ENCODE results near the gene EMCN.
"Not testable (repeated sequence)": the region's sequence is repeated elsewhere in the genome, so short reads cannot be mapped to it uniquely, and the experiment has no call there.

The EMCN gene, protein sequence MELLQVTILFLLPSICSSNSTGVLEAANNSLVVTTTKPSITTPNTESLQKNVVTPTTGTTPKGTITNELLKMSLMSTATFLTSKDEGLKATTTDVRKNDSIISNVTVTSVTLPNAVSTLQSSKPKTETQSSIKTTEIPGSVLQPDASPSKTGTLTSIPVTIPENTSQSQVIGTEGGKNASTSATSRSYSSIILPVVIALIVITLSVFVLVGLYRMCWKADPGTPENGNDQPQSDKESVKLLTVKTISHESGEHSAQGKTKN

DNA sequence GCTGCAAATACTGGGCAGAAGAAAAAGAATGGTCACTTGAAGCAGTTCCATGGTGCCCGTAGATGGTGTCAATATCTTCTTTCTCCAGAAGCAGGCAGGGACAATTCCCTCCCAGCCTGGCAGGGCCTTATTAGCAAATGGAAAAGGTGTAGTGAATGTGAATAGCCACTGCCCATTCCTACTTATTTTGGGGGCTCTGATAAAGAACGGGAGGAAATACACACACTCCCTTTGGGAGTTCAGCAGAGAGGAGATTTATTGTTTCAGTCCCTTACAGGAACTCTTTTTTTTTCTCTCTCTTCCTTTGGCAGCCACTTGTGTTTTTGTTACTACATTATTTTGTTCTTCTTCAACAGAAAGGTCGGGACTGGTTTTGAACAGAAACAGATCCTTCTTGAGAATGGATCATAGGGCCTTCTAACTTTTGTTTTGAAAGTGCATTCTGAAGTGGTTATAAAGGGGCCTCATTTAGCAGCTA is at the start of gene EMCN:
Gene EMCN (minus strand): TSS at position 159 of the 478 bp plus-strand sequence. CDS start 108 bp downstream, at position 51.
- DNase-seq: no peak

DNA sequence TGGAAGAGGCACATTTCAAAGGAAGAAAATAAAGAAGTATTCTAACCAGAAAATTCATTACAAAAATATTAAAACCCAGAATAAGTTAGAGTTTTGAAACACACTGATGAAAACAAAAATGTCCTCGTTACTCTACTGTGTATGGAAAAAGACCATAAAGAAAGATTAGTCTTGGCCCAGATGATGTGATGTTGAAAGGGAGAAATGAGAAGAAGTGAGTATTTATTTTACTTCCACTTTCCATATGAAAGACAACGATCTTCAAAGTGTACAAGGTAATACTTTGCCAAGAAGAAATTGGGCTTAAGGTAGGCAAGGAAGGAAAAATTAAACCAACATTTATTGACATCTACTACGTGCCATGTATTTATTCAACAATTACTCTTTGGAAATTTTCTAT is 48.6 kb upstream of the EMCN start:
- DNase-seq: no peak

DNA sequence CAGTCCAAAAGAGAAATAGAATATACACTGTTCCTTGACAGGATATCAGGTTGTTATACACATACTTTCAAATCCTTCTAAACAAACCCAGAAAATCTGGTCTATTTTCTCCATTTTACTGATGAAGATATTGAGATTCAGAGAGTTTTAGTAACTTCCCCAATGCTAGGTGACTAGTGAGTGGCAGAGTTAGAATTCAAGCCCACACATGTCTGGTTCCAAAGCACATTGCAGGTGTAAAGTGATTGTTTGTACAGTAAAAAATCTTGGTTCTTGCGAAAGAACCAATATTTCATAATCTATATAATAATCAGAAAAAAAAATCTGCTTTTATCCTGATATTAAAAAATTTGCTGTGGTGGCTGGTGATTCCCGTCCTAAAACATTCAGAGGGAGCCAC is 39.5 kb upstream of the EMCN start:
- no peak for DNase-seq

DNA sequence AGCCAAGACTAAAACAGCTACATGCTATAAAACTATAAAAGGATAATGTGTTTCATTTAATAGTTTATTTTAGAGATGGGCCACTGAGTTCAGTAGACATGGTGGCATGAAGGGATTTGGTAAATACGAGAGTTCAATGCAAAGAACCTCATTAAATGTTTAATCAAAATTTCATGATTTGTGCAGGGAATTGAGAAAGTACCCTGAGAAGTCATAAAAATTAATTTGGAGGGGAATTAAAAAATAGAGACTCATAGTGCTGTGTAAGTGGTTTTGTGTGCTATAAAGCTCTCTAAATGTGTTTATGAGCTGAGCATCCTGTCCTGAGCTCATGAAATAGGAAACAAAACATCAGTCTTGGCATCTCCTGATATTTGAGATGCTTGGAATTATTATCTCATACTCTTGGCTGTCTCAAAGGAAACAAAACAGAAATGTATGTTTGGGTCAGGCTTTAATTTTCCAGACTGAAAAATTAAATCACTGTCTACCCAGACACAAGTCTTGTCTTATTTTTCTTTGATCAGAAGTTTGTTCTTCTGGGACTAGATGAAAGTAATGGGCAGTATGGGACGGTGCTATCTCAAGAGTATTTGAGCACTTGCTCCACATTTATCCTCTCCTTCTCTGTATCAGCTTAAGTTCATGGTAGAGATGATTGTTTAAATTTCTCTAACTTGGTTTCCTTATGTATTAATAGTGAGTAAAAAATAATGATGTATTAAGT is 38.0 kb upstream of the EMCN start:
- no peak for DNase-seq

DNA sequence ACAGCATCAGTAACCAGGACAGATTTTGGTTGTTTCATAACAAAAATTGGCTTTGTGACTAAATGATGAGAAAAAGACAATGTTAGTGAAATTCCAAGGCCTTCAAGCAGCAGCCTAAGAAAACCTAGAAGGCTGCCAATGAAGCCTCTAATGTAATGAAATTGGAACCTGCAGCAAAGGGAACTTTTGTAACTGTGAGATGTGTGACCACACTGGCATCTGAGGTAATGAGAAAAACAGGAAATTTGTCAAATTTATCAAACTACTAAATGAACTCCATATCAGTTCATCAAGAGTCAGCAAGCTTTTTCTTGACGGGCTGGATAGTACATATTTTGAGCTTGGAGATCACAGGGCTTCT is 30.4 kb upstream of the EMCN start:
- DNase-seq: no peak

DNA sequence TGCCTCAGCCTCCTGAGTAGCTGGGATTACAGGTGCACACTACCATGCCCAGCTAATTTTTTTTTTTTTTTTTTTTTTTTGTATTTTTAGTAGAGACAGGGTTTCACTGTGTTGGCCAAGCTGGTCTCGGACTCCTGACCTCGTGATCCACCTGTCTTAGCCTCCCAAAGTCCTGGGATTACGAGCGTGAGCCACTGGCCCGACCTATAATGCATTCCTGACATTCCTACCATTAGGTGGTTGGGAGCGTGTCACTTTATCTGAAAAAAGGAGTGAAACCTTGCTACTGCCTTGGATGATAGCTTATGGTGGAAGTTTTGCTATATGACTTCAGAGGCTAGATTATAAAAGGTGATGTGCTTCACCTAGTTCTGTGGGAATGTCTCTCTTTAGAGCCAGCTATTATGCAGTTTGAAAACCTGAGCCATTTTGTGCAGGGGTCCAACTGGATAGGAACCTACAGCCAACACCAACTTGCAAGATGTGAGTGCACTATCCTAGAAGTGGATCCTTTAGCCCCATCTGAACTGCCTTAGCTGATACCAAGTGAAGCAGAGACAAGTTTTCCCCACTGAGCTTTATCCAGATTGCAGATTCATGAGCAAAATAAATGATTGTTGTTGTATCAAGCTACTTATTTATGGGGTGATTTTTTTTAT is 29.8 kb upstream of the EMCN start:
- no peak for DNase-seq

DNA sequence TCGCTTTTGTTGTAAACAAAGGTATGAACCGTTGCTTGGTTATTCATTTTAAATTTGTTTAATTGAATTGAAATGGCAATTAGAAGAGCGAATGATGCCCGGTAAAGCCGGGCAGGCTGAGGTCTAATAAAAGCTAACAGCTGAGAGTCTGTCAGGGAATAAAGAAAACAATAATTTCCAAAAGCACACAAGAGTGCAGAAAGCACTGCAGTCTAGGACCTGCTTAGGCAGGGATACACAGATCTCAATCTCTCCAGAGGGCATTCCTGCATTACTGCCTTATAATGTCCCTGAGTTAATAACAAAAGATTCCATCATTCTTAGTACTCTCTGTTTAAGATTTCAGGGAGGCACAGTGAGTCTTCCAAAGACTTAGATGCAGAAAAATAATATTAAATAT is 27.6 kb upstream of the EMCN start:
- no peak for DNase-seq

DNA sequence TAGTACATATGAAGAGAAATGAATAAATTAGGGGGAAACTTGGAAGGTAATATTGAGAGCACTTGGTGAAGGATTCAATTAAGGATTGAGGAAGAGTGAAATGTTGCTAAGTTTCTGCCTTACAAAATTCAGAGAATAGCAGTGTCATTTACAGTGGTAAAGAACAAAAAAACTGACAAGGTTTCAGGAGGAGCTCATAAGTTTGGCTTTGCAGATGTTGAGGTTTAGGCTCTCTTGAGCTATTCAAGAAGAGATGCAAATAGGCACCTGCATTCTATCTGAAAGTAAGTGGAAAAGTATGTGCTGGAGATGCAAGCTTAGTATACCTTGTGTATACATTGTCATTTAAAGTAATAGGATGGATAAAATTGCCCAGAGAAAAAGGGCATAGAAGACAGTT is 22.3 kb upstream of the EMCN start:
- no peak for DNase-seq

DNA sequence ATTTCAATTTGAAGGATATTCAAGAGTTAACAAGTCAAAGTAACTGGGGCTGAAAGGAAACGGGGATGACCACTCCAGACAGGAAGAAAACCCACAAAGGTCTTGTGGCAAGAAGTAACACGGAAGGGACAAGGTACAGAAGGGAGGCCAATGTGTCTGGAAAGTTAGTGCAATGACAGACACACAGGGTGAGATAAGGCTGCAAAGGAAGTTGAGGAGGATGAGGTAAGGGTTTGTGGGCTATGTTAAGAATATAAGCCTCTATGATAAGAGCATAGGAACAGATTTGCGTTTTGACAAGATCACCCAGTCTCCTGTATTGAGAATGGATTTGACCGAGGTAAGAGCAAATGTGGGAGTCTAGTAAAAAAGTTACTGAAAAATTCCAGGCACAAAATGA is 21.9 kb upstream of the EMCN start:
- no peak for DNase-seq

DNA sequence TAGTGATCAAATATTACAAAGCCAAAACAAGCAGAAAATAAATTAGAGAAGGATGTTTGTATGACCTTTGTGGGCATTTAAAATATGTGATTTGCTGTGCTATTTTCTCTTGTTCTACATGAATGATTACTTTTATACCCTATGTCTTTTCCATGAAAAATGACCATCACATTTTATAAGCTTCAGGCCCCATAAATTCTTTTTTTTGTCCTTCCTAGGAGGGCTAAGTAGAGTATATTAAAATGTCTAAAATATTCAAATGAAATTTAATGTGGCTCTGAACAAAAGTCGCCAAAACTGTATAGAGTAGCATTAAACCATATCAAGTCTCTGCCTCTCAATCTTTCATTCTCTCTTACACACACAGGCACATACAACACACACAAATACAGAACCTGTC is 15.9 kb upstream of the EMCN start:
- no peak for DNase-seq

DNA sequence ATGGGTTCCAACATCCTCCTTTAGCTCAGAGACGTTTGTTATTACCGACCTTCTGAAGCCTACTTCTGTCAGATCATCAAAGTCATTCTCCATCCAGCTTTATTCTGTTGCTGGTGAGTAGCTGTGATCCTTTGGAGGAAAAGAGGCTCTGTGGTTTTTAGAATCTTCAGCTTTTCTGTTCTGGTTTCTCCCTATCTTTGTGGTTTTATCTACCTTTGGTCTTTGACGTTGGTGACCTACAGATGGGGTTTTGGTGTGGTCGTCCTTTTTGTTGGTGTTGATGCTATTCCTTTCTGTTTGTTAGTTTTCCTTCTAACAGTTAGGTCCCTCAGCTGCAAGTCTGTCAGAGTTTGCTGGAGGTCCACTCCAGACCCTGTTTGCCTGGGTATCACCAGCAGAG is 12.3 kb upstream of the EMCN start:
- not testable (repeated sequence) for DNase-seq

DNA sequence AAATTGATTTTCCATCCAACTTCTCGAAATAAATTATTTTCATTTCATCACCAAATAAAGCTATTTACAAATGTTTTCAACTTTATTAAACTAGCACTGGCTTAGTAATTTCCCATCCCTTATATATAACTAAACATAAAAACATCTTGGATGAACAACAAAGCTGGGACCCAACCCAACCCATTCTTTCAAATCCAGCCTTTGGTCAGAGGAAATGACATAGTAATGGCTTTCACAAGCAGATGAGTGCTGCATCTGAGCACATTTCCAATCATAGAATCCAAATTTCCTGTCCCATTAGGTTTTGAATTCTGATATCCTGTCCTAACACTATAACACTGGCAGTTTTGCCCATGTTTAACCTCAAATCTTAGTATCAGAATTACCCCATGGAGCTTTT is 7.9 kb upstream of the EMCN start:
- DNase-seq: no peak

DNA sequence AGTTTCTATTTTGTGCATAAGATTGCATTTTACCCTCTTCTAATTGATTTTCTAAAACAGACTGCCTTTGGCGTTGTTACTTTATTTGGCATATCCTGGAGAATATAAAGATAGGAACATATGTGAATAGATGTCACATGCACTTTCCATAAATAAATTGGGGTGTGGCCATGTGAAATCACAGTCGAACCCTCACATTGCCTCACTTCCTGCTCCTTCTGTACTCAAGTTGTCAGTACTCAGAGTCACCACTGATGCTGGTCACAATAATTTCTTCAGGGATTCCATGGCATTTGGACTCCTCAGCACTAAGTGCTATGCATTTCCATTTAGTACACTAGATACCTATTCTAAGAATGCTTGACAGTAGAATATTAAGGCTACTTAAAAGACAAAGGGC is 1.4 kb upstream of the EMCN start:
- DNase-seq: no peak

DNA sequence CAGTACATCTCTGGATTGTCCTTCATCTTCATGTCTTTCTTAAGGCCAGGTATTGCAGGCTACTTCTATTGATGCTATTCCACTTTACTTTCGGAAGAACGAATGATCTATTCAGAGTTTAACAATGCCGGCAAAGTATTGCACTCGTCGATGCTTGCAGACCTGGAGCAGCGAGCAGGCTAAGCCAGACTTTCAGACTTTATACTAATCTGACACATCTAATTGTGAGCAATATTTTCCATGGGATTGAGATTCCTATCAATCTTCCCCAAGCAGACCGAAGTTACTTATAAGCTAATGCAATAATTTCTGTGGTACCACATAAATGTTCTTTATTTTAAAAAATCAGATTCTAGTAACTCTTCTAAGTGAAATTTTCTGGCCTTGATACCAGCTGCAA is 1.6 kb downstream of the EMCN start:
- DNase-seq: no peak

DNA sequence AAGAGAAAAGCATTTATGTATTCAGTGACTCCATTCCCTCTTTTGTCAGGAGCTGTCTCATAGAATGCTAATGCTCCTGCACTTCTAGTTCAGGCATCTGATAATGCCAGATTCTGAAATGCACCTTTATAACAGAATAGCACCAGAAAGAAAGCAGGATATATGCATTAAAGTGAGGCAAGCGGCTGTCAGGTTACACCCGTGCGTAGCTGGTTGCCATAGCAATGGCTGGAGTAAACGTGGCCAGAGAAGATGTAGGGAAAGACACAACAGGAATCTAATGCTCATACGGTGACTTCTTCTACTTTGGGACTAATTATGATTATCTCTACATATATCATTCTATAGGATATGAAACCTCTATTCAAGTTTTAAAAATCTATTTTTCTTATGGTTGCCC is 5.9 kb downstream of the EMCN start:
- DNase-seq: no peak

DNA sequence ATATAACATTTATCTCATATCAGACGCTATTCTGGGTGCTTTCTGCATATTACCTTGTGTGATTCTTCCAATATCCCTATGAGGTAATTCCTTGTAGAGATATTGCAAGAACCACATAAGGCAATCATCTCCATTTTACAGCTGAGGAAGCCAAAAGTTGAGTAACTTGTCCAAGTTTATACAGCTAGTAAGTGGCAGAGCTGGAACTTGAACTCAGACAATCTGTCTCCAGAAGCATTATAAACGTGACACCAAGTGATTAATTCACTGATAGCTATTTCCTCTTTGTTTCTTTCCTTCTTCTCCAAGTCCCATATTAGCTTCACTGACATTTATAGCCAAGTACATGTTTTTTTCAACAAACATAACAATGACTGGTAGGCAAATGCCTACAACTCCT is 7.3 kb downstream of the EMCN start:
- no peak for DNase-seq

DNA sequence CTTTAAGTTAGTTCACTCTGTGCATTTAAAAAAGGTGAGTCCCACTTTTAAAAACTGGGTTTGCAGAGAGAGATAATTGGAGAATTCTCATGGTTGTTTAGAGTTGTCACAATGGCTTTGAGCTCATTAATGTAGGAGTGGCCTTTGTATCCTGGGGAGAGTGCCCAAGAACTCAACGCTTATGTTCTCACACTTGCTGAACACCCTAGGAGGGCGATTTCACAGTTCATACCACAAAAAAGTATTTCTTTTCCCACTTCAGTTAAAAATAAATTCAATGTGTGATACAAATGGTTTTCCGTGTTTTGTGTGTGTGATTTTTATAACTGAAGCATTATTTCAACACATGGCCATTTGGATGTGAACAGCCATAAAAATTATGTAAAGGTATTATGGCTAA is 8.4 kb downstream of the EMCN start:
- DNase-seq: no peak

DNA sequence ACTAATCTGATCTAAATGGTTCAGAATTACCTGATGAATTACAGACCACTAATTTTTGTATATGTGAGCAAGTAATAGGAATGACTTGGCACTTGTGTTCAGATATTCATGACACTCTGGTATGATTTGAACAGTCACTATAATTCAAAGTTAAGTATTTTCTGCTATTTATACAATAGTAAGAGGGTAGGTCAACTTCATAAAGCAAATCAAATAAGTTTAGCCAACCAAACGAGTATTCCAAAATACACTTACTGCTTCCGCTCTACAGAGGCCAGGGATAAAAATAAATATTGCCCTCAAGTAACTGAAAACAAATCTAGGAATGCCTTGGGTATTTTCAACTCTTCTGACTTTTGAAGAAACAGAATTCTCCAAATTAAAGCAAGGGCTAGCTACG is 9.1 kb downstream of the EMCN start:
- DNase-seq: no peak

DNA sequence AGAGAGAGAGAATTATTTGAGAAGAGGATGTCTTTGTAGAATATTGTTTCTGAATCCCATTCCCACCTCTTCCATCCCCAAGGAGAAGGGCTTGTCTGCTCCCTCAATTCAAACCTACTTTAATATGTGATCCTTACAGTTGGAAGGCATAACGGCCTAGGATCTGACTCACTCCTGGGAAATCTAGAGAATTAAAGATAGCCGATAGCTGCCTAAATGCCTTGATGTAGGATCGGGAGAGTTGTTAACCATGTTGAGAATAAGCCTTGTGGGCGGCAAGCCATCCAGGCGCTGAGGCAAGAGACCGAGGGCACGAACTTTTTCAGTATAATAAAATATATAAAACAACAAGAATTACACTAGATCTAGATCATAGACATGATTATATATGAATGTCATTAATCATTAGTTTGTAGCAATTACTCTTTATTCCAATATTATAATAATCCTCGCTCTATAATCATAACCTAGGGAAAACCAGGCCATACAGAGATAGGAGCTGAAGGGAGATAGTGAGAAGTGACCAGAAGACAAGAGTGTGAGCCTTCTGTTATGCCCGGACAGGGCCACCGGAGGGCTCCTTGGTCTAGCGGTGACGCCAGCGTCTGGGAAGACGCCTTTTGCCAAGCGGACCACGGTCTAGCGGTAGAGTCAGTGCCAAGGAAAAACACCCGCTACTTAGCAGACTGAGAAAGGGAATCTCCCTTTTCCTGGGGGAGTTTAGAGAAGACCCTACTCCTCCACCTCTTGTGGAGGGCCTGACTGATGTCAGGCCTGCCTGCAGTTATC is 13.5 kb downstream of the EMCN start:
- no peak for DNase-seq

DNA sequence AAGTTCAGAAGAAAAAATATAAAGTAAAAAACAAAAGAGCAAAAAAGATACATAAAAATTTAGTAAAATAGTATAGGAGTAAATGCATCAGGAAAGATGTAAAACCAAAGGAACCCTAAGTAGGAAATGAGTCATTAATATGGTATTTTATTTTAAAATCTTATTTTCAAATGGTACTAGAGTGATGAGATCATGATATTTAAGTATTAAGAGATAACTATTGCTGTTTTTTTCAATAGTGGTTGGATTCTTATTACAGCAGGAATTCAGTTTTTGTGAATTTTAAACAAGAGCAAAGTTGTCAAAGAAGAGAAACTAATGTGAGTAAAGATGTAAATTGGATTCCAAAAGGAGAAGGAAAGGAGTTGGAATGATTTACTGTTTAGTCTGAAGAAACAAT is 20.0 kb downstream of the EMCN start:
- DNase-seq: no peak

DNA sequence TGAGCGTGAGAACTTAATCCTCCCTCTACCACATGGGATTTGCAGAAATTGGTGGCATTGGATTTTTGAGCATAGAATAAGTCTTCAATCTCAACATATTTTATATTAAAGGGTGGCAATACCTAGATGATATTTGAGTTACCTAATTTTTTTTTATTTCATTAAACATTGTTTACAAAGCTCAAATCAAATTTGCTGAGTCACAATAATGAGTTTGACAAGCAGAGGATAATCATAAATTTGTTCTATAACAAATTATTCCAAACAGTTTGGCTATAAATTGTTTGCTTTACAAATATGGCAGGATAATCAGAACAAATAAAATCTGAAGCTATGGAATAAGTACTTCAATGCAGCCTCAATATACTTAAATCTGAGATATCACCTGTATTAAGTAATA is 22.7 kb downstream of the EMCN start:
- DNase-seq: no peak

DNA sequence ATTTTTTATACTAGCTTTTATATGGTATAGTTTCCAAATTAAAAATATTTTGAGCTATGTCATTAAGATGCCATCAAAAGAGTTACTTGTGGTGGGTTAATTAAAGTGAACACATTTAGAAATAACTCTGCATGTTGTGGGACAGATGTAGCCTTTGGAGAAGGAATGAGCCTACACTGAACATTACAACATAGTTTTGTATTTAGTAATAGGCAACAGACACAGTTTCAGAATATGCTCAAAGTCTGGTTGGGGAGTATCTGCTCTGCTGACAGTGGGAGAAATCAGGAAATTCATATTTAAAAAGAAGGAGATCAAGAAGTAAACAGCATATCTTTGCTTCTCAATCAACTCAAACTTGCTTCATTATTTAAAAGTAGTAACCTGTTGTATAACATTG is 23.7 kb downstream of the EMCN start:
- DNase-seq: no peak

DNA sequence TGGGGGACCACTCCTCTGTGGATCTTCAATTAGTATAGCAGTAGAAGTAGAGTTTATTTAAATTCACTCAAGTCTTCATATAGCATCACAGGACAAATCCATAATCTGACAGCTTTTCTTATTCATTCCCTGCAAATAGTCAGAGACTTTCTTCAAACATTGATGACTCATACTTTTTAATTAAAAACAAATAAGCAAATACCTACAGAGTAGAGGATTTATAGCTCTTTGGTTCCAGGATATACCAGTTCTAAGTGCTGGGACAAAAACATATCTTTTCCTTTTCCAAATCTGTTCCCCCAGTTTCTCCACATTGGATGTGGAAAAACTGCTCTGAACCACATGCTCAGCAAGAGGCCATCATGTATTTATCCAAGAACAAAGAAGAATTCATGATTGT is 24.1 kb downstream of the EMCN start:
- DNase-seq: no peak

DNA sequence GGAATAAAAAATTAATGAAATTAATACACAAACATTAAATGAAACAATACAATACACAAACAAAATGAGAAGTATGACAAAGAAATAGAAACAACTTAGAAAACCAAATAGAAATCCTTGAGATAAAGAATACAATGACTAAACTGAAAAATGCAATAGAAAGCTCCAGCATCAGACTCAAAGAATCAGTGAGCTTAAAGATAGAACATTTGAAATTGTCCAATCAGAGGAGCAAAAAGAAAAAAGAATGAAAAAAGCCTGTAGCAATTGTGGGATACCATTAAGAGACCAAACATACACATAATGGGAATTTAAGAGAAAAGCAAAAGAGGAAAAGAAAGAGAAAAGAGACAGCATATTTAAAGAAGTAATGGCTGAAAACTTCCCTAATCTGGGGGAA is 25.7 kb downstream of the EMCN start:
- no peak for DNase-seq

All from CD4-positive, alpha-beta T cell treated with Interferon gamma for 1 hour (primary cell).